Right forelimb (tissue), 1 donor: Measurements from ENCODE around the gene CRLF1.

Experiments used
- DNase-seq: peaks from one replicate; pipeline ENCODE4 v3.0.0-alpha.2; 2018

Gene CRLF1

GRCh38 chr19:18590273-18591272 lies 16.0 kb downstream of the CRLF1 start:
- peak; percentile 88 for DNase-seq

DNA sequence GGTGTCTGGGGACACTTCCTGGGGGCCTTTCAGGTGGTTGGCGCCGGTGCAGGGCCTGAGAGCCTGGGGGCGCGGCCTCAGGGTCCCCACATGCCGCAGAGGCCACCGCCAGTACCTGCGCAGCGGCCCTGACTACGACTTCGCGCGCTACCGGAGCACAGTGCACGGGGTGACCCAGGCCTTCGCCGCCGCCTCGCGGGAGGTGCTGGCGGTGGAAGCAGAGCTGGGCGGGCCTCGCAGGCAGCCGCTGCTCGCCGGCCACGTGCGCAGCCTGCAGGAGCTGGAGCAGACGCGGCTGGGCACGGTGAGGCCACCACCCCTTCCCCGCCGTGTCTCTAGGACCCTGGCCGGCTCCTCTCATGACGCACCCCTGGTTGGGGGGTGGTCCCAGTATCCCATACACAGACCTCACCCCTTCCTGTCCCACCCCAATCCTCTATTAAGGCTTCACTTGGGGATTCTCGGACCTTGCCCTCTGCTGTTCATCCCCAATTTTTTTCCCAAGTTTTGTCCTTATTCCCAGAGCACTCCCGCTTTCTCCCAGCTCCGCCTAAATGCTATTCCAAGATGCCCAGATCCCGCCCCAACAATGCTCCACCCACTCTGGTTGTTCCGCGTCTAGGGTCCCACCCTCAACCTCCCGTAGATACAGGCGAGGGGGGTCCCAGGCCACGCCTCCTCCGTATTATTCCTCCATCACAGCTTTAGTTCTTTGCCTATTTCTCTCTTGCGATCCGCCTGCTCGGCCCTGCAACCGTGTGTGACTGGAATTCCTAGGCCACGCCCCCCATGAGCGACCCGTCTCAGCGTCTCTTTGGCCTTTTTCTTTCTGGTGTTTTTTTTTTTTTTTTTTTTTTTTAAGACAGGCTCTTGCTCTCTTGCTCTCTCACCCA lies 17.0 kb downstream of the CRLF1 start:
- DNase-seq, result peak; percentile 83

DNA sequence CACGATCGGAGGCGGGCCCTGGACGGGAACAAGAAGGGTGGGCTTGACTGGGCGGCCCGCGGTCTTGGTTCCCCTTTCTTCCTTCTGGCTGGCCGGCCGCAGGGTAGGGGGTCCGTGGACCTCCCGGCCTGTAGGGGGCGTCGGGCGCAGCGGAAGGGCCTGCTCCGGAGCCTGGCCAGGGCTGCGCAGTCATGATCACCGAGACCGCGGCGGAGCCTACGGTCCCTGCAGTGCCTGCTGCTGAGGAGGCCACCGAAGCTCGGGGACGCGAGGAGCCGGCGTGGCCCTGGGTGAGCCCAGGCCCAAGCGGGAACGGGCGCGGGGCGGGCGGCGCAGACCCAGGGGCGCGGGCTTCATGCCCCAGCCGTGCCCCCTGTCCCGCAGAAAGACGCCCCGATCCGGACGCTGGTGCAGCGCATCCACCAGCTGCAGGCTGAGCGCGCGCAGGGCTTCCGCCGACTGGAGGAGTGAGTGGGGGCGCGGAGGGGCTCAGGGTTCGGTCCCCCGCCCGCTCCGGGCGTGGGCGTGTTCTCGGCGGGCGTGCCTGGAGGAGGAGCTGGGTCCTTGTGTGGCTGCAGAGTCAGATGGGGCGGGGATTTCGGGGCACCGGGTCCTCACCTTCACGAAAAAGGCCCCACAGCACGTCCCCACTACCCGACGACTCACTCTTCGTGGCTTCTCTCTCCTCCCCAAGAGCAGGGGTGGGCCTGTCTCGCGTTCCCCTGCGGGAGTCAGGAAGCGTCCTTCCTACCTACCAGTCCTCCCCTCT lies 17.8 kb downstream of the CRLF1 start, which contains the start of gene REX1BD:
REX1BD (plus strand) TSS at position 188 of the 769 bp plus-strand sequence; CDS start at position 192, 4 bp downstream.
- peak; percentile 92 for DNase-seq

DNA sequence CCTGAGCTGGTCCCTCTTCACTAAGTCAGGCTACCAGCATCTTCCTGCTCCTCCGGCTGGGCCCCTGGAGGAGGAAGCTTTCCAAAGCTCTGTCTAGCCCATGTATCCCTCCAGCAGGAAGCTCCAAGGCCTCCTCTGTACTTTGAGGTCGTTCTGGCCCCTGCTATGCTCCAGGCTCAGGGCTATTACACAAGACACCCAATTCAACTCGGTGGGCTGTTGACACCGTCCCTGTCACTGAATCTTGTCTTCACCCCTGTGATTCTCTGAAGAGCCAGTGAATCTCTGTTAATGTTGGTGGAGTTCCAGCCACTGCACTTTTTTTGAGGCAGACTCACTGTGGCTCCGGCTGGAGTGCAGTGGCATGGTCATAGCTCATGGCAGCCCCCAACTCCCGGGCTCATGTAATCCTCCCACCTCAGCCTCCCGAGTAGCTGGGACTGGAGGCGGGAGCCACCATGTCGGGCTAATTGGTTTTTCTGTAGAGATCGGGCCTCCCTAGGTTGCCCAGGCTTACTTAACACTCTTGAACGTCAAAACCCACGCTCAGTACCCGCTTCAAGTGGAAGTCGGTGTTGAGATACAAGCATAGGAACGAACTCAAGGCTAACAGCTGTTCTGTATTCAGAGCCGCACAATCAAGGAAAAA lies 18.5 kb downstream of the CRLF1 start:
- no peak for DNase-seq

DNA sequence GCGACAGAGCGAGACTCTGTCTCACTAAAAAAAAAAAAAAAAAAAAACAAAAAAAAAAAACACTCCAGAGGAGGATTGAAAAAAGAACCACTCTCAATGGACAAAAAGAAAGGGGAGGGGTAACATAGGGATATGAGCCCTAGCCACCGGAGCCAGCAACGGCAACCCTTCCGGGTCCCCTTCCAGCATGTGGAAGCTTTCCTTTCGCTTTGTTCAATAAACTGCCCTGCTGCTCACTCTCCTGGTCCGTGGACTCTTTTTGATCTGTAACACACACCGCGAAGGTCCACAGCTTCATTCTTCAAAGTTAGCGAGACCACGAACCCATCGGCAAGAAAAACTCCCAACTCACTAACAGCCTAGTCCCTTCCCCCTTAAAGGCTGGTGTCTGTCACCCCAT lies 19.0 kb downstream of the CRLF1 start:
- no peak for DNase-seq

GRCh38 chr19:18586306-18586705 lies 20.3 kb downstream of the CRLF1 start:
- no peak for DNase-seq

GRCh38 chr19:18580311-18580710 lies 26.3 kb downstream of the CRLF1 start:
- no peak for DNase-seq

DNA sequence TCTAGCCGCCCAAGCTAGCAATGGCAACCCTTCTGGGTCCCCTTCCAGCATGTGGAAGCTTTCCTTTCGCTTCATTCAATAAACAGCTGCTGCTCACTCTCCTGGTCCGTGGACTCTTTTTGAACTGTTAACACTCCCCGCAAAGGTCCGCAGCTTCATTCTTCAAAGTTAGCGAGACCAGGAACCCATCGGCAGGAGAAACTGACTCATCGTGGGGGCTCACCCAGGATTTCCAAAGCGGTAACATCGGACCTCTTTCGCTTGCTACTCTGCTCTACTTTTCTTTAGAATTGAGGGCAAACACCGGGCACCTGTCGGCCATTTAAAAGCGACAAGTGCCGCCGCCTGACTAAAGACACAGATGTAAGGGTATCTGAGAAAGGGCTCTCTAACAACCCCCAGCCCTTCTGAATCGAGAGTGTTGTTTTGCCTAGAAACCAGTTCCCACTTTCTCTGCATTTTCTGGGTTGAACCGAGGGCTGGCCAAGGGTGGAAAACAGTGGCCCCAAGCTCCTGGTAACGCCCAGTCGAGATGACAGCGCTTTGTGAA lies 29.2 kb downstream of the CRLF1 start:
- no peak for DNase-seq

- no peak for DNase-seq
Observed at GRCh38 chr19:18576383-18576782, 30.2 kb downstream of the CRLF1 start.

DNA sequence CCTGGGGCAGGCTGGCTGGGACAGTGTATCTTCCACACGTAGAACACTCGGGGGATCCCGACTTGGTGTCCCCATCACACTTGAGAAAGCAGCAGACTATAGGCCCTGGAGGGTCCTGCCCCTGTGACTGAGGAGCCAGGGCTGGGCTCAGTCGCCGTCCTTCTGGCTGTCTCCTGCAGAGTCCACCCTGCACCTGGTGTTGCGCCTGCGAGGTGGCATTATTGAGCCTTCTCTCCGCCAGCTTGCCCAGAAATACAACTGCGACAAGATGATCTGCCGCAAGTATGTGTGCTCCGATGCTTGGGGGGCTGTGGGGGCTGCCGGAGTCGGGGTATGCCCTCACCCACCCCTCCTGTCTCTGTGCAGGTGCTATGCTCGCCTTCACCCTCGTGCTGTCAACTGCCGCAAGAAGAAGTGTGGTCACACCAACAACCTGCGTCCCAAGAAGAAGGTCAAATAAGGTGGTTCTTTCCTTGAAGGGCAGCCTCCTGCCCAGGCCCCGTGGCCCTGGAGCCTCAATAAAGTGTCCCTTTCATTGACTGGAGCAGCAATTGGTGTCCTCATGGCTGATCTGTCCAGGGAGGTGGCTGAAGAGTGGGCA lies 31.8 kb downstream of the CRLF1 start:
- no peak for DNase-seq

GRCh38 chr19:18571564-18572344 lies 34.8 kb downstream of the CRLF1 start, which contains the start of gene UBA52:
Gene UBA52, plus strand, starts transcription at chr19:18571857. Its CDS starts 1,444 bp downstream, at chr19:18573301.
- peak; percentile 100 for DNase-seq

DNA sequence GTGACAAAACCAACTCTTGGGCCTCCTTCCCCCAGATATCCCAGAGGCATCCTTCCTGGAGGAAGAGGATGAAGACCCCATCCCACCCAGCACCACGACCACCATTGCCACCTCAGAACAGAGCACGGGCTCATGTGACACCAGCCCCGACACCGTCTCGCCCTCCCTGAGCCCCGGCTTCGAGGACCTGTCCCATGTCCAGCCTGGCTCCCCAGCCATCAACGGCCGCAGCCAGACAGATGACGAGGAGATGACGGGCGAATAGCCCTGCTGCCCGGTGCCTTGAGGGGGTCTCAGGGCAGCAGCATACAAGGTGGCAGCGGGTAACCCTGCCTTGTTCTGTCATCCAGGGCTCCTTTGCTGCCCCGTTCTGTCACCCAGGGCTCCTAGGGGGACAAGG lies 38.2 kb downstream of the CRLF1 start:
- DNase-seq, result no peak

DNA sequence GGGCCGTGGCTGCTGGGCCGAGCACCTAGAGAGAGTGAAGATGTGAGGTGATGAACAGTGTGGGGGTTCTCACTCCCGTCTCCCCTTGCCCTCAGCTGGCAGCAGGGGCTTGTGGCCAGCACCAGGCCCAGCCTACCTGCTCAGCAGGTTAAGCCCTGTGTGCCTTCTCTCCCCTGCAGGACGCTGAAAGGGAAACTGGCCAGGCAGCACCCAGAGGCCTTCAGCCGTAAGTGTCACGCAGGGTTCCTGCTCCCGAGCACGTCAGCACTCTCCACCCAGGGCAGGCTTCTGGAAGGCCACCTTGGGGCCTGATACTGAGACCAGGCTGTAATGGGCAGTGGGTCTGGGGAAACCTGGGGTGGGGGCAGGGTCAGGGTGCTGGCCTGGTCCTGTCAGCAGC lies 39.6 kb downstream of the CRLF1 start:
- no peak for DNase-seq

DNA sequence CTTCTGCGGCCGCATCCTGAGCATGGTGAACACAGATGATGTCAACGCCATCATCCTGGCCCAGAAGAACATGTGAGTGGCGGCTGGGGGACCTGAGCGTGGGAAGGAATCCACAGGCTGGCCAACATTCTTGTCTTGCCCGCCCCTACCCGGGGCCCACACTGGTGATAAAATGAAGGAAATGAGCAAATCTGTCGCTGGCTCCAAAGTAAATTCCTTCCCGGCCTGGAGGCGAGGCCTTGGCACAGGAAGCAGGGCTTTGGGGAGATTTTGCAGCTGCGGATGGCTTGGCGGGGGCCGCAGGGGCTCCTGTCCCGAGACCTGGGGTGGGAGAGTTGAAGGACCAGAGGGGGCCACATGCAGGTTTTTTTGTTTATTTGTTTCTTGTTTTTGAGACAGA lies 44.5 kb downstream of the CRLF1 start:
- DNase-seq, result peak; percentile 60

DNA sequence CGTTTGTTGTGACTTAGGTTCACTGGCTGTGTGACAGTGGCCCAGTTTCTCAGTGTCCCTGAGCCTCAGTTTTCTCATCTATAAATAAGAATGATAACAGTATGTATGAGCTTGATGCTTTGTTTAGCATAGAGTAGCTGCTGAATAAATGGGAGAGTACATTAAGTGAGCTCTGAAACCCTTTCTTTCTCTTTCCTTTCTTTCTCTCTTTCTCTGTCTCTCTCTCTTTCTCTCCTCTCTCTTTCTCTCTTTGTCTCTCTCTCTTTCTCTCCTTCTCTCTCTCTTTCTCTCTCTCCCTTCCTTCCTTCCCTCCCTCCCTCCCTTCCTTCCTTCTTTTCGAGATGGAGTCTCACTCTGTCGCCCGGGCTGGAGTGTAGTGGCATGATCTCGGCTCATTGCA lies 46.9 kb downstream of the CRLF1 start:
- DNase-seq, result no peak

GRCh38 chr19:18558604-18559003 lies 48.0 kb downstream of the CRLF1 start:
- DNase-seq, result no peak

DNA sequence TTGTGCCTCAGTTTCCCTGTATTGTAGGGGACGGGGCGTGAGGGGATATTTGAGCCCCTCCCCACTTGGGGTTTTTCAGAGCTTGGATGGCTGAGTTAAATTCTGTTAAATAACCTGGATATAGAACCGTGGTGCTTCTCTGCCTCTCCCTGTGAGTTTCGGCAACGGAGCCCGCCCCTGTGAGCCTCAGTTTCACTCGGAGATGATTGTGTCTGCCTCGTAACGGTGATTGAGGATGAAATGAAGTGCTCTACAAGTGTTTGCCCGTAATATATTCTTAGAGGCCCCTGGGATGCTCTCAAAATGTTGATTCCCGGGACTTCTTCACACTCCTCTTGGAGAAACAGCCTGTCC lies 48.4 kb downstream of the CRLF1 start:
- DNase-seq, result no peak

DNA sequence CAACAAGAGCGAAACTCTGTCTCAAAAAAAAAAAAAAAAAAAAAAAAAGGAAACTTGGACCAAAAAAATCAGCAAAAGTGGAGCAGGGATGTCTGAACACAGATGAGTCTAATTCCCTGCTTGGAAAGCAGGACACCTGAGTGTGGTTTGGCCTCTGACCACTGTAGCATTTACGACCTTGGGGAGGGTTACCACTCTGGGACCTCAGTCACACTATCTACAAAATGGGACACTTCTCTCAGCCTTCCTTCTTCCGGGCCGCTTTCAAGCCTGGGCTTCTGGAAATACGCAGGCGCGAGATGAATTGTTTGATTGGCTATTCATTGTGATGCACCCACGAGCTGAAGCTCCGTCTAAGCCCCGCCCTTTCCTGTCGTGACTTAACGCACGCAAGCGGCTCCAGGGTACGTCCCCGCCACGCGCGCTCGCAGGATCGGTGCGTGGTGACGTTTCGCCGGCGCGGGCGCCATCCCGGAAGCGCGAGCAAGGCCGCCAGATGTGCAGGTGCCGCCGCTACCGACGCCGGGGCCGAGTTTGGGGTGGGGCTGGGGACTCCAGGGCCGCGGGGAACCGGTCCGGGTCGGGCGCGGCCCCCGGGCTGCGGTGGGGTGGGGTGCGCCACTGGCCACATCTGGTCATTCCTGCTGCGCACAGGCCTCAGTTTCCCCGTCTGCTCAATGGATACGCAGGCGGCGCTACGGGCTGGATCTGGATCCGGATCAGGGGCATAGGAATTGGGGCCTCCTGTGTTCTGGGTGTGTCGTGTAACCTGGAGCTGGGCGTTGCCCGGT lies 49.0 kb downstream of the CRLF1 start, which contains the start of gene KXD1:
KXD1 (plus strand) TSS at position 460 of the 791 bp plus-strand sequence. CDS start 4,187 bp downstream, outside the sequence.
- peak; percentile 92 for DNase-seq

GRCh38 chr19:18551631-18552030 lies 55.0 kb downstream of the CRLF1 start:
- no peak for DNase-seq
